Stomach smooth muscle (tissue), 2 donors: ENCODE measurements around the gene IRF4.
A peak's percentile ranks its signal among the peaks of the same experiment; 100 is the strongest.

ENCODE experiments used
- H3K27ac ChIP-seq: one replicate; pipeline ENCODE4 v1.7.0; 2013; ENCODE audit warnings: mild to moderate bottlenecking, low read length, inconsistent platforms
- H3K27me3 ChIP-seq, 2 donors: one replicate each; pipeline ENCODE4 v1.7.0; 2013; ENCODE audit warnings: low read length in 2 of 2; ENCODE audit not compliant: insufficient read depth in 2 of 2, control insufficient read depth in 1 of 2
- H3K36me3 ChIP-seq, 2 donors: one replicate each; pipeline ENCODE4 v1.7.0; 2013; ENCODE audit warnings: low read length in 2 of 2; ENCODE audit not compliant: control insufficient read depth in 2 of 2, insufficient read depth in 2 of 2
- H3K4me1 ChIP-seq: one replicate; pipeline ENCODE4 v1.7.0; 2013; ENCODE audit warnings: low read length; ENCODE audit not compliant: control insufficient read depth, insufficient read depth
- H3K4me3 ChIP-seq, 2 donors: one replicate each; pipeline ENCODE4 v1.7.0; 2013; ENCODE audit warnings: low read length in 2 of 2
- H3K9ac ChIP-seq, 2 donors: one replicate each; pipeline ENCODE4 v1.7.0; 2013; ENCODE audit warnings: low read length in 2 of 2, mild to moderate bottlenecking in 1 of 2
- H3K9me3 ChIP-seq, 2 donors: one replicate each; pipeline ENCODE4 v1.7.0; 2013; ENCODE audit warnings: low read length in 2 of 2; ENCODE audit not compliant: control insufficient read depth in 2 of 2
- donor health status: healthy.
- donor health status: Pancreatic carcinoma.

Gene IRF4

GRCh38 chr6:385614-386013 is 5.9 kb upstream of the IRF4 start:
- H3K36me3 ChIP-seq, result no peaks in the 10 kb centered on the region
- no peak overlapping the region for H3K4me3 ChIP-seq
- H3K9me3 ChIP-seq, result no peaks in the 10 kb centered on the region
- H3K9ac ChIP-seq, result no peak overlapping the region
- peaks cover 18 to 37% of the 10 kb centered on the region in 2 donors for H3K27me3 ChIP-seq
- no peak overlapping the region for H3K27ac ChIP-seq
- H3K4me1 ChIP-seq, result no peaks in the 10 kb centered on the region

DNA sequence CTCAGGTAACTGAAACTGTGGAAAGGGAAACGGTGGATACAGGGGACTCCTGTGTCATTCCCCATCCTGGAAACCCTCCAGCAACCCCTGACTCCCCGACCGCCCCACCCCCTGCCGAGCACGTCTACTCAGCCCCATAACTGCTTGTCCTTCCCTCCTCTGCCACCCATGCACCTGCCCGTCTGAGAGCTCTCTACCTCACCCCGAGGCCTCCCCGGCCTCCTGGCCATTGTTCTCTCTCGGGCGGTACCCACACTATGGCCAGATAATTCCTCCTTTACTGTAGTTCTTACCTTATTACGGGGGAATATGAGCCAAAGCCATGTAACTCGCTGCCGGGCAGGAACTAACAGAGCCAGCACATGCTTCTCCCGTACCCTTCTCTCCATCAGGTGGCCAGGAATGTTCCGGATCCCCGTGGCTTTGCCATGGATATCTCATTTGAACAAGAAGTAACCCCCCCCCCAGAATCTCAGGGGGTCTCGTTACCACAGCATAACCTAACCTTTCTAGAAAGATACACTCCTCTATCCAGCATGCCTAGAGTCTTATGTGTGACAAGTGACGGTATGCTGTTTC is 4.8 kb upstream of the IRF4 start:
- Histone ChIP-seq H3K9ac (no peak overlapping the region), H3K27me3 (peaks cover 22 to 44% of the 10 kb centered on the region in 2 donors), H3K4me1 (peaks cover 5% of the 10 kb centered on the region), H3K9me3 (no peaks in the 10 kb centered on the region), H3K27ac (no peak overlapping the region), H3K36me3 (no peaks in the 10 kb centered on the region), H3K4me3 (no peak overlapping the region)

GRCh38 chr6:387293-387741 is 4.2 kb upstream of the IRF4 start:
- H3K9me3 ChIP-seq, result no peaks in the 10 kb centered on the region
- H3K9ac ChIP-seq, result no peak overlapping the region
- H3K4me3 ChIP-seq, result no peak overlapping the region
- H3K27me3 ChIP-seq, result peaks cover 25 to 49% of the 10 kb centered on the region in 2 donors
- H3K4me1 ChIP-seq, result peaks cover 10% of the 10 kb centered on the region
- H3K36me3 ChIP-seq, result no peaks in the 10 kb centered on the region
- H3K27ac ChIP-seq, result no peak overlapping the region

DNA sequence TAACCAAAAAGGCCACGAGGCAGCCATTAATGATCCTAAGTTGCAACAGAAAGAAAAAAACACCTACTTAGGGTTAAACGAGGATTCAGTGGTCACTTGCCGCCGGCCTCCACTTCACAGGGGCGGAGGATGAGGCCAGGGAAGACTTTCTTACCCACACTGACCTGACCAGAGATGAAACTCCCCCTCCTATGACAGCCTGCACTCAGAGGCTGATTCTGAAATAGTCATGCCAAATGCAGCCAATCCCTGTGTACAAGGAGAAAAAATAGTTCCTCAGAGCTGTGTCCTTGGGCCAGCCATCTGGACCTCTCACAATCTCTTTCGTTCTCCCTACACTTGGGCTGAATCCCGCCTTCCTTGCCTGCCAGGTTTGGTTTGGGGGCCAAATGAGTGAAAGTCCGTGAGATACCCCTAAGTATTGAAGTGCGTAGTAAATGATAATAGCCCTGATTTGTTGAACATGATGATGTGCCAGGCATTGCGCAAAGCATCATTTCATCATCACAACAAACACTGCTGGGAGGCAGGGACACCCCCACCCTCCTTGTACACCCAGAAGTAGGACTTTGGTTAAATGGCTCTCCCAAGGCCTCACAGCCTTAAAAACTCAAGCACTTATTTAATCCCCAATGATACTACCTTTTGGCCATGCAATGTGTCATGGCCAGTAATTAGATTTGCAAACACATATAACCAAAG is 3.2 kb upstream of the IRF4 start:
- no peak overlapping the region for H3K4me3 ChIP-seq
- no peak overlapping the region for H3K27ac ChIP-seq
- H3K9me3 ChIP-seq, result no peaks in the 10 kb centered on the region
- H3K27me3 ChIP-seq, result peaks cover 23 to 58% of the 10 kb centered on the region in 2 donors
- peaks cover 20% of the 10 kb centered on the region for H3K4me1 ChIP-seq
- no peak overlapping the region for H3K9ac ChIP-seq
- H3K36me3 ChIP-seq, result no peaks in the 10 kb centered on the region

- Histone ChIP-seq H3K36me3 (no peaks in the 10 kb centered on the region), H3K9ac (no peak overlapping the region), H3K27me3 (peaks cover 26 to 63% of the 10 kb centered on the region in 2 donors)
These were observed 2.4 kb upstream of the IRF4 start for GRCh38 chr6:389143-389542.

GRCh38 chr6:389622-390021 is 1.9 kb upstream of the IRF4 start:
- Histone ChIP-seq H3K9ac (no peak overlapping the region), H3K4me3 (no peak overlapping the region), H3K4me1 (peaks cover 27% of the 10 kb centered on the region), H3K27ac (no peak overlapping the region), H3K27me3 (peaks cover 29 to 61% of the 10 kb centered on the region in 2 donors), H3K9me3 (no peaks in the 10 kb centered on the region), H3K36me3 (no peaks in the 10 kb centered on the region)

More at GRCh38 chr6:389143-389542, 2.4 kb upstream of the IRF4 start:
- H3K4me1 ChIP-seq, result peaks cover 27% of the 10 kb centered on the region
- no peak overlapping the region for H3K27ac ChIP-seq
- H3K9me3 ChIP-seq, result no peaks in the 10 kb centered on the region
- H3K4me3 ChIP-seq, result no peak overlapping the region

DNA sequence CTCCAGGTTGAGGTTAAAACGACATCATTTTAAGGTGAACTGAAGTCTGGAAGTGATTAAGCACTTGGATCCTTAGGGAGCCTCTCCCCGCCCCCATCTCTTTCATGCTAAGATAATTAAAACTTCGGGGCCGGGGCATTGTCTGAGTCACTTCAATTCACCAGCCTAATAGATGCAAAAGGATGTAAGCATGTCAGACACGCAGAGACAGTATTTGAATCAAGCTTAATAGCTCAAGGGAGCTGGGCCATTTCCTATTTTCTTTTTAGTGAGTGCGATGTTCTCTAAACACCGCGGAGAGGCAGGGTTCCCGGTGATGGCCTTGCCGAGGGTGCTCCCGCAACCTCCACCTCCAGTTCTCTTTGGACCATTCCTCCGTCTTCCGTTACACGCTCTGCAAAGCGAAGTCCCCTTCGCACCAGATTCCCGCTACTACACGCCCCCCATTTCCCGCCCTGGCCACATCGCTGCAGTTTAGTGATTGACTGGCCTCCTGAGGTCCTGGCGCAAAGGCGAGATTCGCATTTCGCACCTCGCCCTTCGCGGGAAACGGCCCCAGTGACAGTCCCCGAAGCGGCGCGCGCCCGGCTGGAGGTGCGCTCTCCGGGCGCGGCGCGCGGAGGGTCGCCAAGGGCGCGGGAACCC is 516 bp upstream of the IRF4 start:
- no peaks in the 10 kb centered on the region for H3K36me3 ChIP-seq
- H3K27ac ChIP-seq, result no peak overlapping the region
- H3K9me3 ChIP-seq, result no peaks in the 10 kb centered on the region
- no peak overlapping the region for H3K9ac ChIP-seq
- peak overlapping the region; percentile 47 to 56 for H3K4me3 ChIP-seq
- peaks cover 27% of the 10 kb centered on the region for H3K4me1 ChIP-seq
- H3K27me3 ChIP-seq, result peaks cover 34 to 56% of the 10 kb centered on the region in 2 donors

GRCh38 chr6:392441-393390 is 1.2 kb downstream of the IRF4 start:
- Histone ChIP-seq H3K36me3 (no peaks in the 10 kb centered on the region), H3K4me3 (peak overlapping the region; percentile 45 to 63), H3K27me3 (peaks cover 37 to 50% of the 10 kb centered on the region in 2 donors), H3K9ac (no peak overlapping the region), H3K9me3 (no peaks in the 10 kb centered on the region), H3K27ac (no peak overlapping the region), H3K4me1 (peaks cover 27% of the 10 kb centered on the region)

DNA sequence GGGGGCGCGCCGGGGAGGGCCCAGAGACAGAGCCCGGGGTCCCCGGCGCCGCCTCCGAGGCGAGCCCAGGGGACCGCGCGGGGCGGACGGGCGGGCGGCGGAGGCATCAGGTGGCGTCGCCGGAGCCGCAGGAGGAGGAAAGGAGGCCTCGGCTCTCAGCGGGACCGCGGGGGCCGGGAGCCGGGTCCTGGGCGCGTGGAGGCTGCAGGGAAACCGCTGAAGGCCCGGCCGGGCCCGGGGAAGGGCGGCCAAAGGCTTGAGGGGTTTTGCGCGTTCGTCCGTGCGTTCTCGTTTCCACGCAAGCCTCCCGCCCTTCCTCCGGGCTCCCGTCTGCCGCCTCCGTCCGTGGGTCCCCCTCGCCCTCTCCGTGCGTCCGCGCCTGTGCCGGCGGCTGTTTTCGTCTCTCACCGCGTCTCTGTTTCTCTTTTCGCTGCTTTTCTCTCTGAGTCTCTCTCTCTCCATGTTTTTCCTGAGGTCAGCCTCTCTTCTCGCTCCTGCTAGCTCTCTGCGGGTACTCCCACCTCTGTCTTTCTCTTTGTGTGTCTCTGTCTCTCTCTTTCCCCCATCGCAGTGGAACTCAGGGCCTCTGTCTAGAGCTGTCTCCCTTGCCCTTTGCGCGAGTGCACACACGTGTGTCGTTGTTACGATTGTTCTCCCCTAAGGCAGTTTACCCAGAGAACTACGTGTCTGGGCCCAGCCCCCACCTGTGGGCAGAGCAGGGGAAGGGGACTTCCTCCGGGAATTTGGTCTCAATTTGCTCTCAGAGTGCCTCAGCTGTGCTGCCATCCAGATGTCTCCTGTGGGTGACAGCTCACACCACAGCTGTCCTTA is 2.1 kb downstream of the IRF4 start:
- peak overlapping the region in 1 of 2 donors; percentile 63 for H3K4me3 ChIP-seq
- no peaks in the 10 kb centered on the region for H3K9me3 ChIP-seq
- no peak overlapping the region for H3K9ac ChIP-seq
- H3K27ac ChIP-seq, result no peak overlapping the region
- no peaks in the 10 kb centered on the region for H3K36me3 ChIP-seq
- H3K4me1 ChIP-seq, result peaks cover 27% of the 10 kb centered on the region
- H3K27me3 ChIP-seq, result peaks cover 32 to 46% of the 10 kb centered on the region in 2 donors
